ENCODE measurements around the gene TMCO1. TPM values are rescaled to one million over a fixed set of nuclear protein-coding genes. Genes with fewer than 3 reads are reported as not detected.

Gene TMCO1
- polyA plus RNA-seq, 2 of the 4 experiments (the other 2 are of a cell fraction), result 154 to 220 TPM

- TF ChIP-seq, protein P1, sequence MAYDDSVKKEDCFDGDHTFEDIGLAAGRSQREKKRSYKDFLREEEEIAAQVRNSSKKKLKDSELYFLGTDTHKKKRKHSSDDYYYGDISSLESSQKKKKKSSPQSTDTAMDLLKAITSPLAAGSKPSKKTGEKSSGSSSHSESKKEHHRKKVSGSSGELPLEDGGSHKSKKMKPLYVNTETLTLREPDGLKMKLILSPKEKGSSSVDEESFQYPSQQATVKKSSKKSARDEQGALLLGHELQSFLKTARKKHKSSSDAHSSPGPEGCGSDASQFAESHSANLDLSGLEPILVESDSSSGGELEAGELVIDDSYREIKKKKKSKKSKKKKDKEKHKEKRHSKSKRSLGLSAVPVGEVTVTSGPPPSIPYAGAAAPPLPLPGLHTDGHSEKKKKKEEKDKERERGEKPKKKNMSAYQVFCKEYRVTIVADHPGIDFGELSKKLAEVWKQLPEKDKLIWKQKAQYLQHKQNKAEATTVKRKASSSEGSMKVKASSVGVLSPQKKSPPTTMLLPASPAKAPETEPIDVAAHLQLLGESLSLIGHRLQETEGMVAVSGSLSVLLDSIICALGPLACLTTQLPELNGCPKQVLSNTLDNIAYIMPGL (CRISPR knock-in tag; IDR thresholded peaks at IDR 0.05; ENCODE audit: borderline replicate concordance), result no peak
- no peak for TF ChIP-seq FOSB (CRISPR knock-in tag; IDR thresholded peaks at IDR 0.05)
Measured at GRCh38 chr1:165755393-165756010, 13.2 kb downstream of the TMCO1 start (continued).

DNA sequence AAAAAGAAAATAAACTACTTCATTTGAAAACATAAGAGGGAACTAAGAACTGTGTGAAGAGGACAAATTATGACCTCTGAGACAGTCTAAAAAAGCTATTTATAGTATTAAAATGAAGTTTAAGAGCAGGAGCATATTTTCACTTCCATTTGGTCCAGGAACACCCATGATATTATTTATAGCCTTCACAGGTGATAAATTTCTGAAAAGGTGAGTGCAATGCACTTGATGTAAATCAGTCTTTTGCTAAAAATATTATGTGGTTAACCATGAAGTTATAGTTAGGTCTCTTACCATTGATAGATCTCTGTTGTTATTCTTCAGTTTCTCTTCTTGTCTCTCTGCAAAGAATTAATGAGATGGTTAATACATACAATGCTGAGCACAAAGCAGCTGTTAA, 14.7 kb downstream of the TMCO1 start:
- TF ChIP-seq CHD4 (IDR thresholded peaks at IDR 0.05; ENCODE audit: borderline replicate concordance) (no peak), PBX3 (IDR thresholded peaks at IDR 0.05) (no peak), FOXS1 (CRISPR knock-in tag; IDR thresholded peaks at IDR 0.05) (no peak), CBX8 (IDR thresholded peaks at IDR 0.05) (no peak), HEYL (CRISPR knock-in tag; IDR thresholded peaks at IDR 0.05) (no peak), EHMT2 (IDR thresholded peaks at IDR 0.05; ENCODE audit: low read depth) (no peak), FOSL2 (IDR thresholded peaks at IDR 0.05) (no peak), FOSL2 (CRISPR knock-in tag; IDR thresholded peaks at IDR 0.05) (no peak), CEBPB (IDR thresholded peaks at IDR 0.05) (no peak), USF2 (IDR thresholded peaks at IDR 0.05) (no peak), E2F6 (IDR thresholded peaks at IDR 0.05; ENCODE audit: borderline replicate concordance, low read depth) (no peak), ESRRA (IDR thresholded peaks at IDR 0.05; ENCODE audit: borderline replicate concordance, low read length) (no peak), RCOR1 (IDR thresholded peaks at IDR 0.05; ENCODE audit: low read depth, low read length) (no peak), ELK1 (IDR thresholded peaks at IDR 0.05; ENCODE audit: low read depth, low read length) (no peak), JUN (IDR thresholded peaks at IDR 0.05) (no peak)
- TF ChIP-seq, protein P2, sequence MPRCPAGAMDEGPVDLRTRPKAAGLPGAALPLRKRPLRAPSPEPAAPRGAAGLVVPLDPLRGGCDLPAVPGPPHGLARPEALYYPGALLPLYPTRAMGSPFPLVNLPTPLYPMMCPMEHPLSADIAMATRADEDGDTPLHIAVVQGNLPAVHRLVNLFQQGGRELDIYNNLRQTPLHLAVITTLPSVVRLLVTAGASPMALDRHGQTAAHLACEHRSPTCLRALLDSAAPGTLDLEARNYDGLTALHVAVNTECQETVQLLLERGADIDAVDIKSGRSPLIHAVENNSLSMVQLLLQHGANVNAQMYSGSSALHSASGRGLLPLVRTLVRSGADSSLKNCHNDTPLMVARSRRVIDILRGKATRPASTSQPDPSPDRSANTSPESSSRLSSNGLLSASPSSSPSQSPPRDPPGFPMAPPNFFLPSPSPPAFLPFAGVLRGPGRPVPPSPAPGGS (IDR thresholded peaks at IDR 0.05), result no peak
- Histone ChIP-seq H3K4me1 (no peaks in the 10 kb centered on the region), H3K4me2 (no peak overlapping the region), H3K4me3 (no peak overlapping the region), H3K9me3 (no peaks in the 10 kb centered on the region), H3K27ac (no peak overlapping the region)
- ChIA-PET CTCF (no interaction called here), POLR2A (interaction anchor here (1.0 kb wide), 1 partner anchor 15 kb away, joined by 4 read pairs; the partner anchor contains the start of gene TMCO1)
- ATAC-seq, result no peak
- DNase-seq (ENCODE audit: low read depth in 1 of 2, low spot score in 1 of 2), result no peak
- FAIRE-seq, result no peak

DNA sequence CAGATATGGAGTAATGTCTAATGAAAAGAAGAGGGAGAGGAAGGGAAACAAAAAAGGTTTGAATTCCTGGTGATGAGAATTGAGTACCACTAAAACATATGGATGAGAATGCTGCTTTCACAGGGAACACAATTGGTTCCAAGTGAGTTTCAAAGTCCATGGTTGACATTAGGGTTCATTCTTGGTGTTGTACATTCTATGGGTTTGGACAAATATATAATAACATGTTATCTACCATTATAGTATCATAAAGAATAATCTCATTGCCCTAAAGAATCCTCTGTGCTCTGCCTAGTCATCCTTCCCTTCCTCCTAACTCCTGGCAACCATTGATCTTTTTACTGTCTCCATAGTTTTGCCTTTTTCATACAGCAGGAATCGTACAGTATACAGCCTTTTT, 20.1 kb downstream of the TMCO1 start:
- CTCF ChIA-PET, result interaction anchor here (0.6 kb wide), 1 partner anchor 300 kb away, joined by 3 read pairs; no protein-coding TSS in a partner anchor
- no peak overlapping the region for H3K4me3 ChIP-seq
- POLR2A ChIA-PET, result no interaction called here
- no peak overlapping the region for H3K4me2 ChIP-seq
- ATAC-seq (no peak), DNase-seq (ENCODE audit: low read depth in 1 of 2, low spot score in 1 of 2) (no peak), FAIRE-seq (no peak)
- H3K4me1 ChIP-seq, result no peaks in the 10 kb centered on the region
- WGBS (ENCODE audit: missing lambda C conversion rate), result 98% methylated on average over 1 of the region's 1 CpG
- H3K9me3 ChIP-seq, result no peaks in the 10 kb centered on the region
- no peak overlapping the region for H3K27ac ChIP-seq
- no peak for TF ChIP-seq POLR2AphosphoS2 (conservative IDR thresholded peaks at IDR 0.05; ENCODE audit: low read length)
- no peak for TF ChIP-seq CBX2 (IDR thresholded peaks at IDR 0.05; ENCODE audit: borderline replicate concordance, low read depth)
- TF ChIP-seq HES2 (IDR thresholded peaks at IDR 0.05), result no peak
- TF ChIP-seq CHD2 (IDR thresholded peaks at IDR 0.05; ENCODE audit: low read length, partially characterized antibody), result no peak
- no peak for TF ChIP-seq ZFP36 (IDR thresholded peaks at IDR 0.05; ENCODE audit: borderline replicate concordance, partially characterized antibody)
- TF ChIP-seq EHF (CRISPR knock-in tag; IDR thresholded peaks at IDR 0.05), result no peak
- no peak for TF ChIP-seq NPAS2 (CRISPR knock-in tag; IDR thresholded peaks at IDR 0.05; ENCODE audit: borderline replicate concordance)
- no peak for TF ChIP-seq HEYL (CRISPR knock-in tag; IDR thresholded peaks at IDR 0.05)
- no peak for TF ChIP-seq MAFK (IDR thresholded peaks at IDR 0.05; ENCODE audit: partially characterized antibody)
- TF ChIP-seq EHMT2 (IDR thresholded peaks at IDR 0.05; ENCODE audit: low read depth), result no peak
- TF ChIP-seq SMC3 (IDR thresholded peaks at IDR 0.05), result no peak
- TF ChIP-seq PHF8 (IDR thresholded peaks at IDR 0.05; ENCODE audit: borderline replicate concordance, low read depth), result no peak
- TF ChIP-seq CHD4 (IDR thresholded peaks at IDR 0.05; ENCODE audit: borderline replicate concordance), result no peak
- TF ChIP-seq FOXS1 (CRISPR knock-in tag; IDR thresholded peaks at IDR 0.05), result no peak
- TF ChIP-seq POLR2A (IDR thresholded peaks at IDR 0.05; ENCODE audit: low read length), result no peak

Measured in A549 (cell line).